Measurements from ENCODE around the gene CES5A.
"Not testable (repeated sequence)": the region's sequence is repeated elsewhere in the genome, so short reads cannot be mapped to it uniquely, and the experiment has no call there.

The CES5A gene

DNA sequence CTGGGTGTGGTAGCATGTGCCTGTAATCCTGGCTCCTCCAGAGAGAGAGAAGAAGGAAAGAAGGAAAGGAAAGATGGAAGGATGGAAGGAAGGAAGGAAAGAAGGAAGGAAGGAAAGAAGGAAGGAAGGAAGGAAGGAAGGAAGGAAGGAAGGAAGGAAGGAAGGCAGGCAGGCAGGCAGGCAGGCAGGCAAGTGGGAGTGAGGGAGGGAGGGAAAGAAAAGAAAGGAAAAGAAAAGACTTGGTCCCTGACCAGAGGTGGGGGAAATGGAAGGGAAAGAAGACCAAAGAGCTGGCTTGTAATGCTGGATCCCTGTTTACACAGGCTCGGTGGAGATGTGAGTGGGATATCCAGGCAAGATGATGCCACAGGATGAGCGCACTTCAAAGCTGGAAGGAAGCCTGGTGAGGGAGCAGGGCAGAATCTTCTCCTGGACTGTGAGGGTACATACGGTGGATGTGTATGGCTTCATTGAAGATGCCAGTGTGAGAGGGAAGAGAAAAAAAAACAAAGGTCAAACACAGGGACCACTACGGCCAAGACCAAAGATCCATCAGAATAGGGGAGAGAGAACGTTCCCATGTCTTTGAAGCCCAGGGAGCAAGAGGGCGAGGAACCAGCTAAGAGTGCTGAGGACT, 44.4 kb downstream of the CES5A start:
- no peak for DNase-seq (ENCODE audit: low read depth in 3 of 3, low spot score in 1 of 3)

DNA sequence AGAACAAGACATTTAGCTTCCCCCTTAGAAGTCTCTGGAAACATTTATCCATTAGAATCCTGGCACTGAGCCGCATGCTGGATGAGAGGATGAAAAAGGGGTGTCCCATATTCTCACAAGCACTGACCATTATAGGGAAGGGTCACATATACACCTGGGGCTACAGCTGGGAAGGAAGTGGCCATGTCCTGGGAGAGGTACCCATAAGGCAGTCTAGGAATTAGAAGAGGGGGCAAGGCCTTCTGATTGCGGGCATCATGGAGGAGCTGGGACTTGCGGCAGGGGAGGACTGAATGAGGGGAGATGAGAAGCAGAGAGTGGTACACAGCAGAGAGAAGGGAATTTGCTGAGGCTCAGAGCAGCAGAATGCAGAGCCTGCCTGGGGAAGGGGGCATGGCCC, 45.9 kb downstream of the CES5A start:
- not testable (repeated sequence) for DNase-seq (ENCODE audit: low read depth in 3 of 3, low spot score in 1 of 3)

DNA sequence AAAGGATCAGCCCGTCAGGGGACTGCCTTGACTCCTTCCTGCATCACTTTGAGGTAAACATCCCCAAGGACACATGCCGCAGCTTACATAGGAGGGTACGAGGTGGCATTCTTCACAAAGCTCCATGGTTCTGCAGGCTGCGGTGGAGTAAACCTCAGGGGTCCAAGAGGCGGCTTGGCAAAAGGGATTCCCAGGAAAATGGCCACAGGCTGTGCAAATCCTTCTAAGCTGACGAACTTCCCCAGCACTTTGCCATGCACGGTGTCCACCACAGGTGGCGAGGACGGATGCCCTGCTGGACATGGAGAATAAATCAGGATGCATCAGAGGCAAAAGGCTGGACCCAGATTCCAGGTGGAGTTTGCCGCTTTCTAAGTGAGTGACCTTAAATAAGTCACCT, 46.5 kb downstream of the CES5A start:
- no peak for DNase-seq (ENCODE audit: low read depth in 3 of 3, low spot score in 1 of 3)

DNA sequence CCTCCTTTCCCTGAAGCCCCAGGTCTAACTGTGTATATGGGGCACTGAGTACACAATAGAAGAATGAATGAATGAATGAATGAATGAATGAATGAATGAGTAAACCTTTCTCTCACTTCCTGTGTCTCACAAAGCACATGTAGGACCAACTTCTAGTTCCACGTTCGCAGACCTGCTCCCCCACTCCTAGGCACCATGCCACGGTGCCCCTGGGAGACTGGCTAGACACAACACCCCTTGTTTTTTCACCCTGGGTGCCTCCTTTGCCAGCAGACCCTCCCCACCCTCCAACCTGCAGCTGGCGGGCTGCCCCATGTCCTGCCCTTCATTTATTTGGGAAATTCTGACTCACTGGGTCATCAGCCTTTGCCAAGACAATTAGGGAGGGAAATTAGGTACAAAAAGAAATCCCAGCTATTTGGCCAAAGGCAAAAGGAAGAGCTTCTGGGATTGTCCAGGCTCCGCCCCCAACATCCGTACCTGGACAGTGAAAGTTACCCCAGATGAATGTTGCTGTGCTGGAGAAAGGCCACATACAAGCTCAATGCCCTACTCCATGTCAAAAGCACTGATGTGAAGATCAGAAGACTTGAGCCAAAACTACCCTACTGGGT, 50.0 kb downstream of the CES5A start:
- no peak for DNase-seq (ENCODE audit: low read depth in 3 of 3, low spot score in 1 of 3)

DNA sequence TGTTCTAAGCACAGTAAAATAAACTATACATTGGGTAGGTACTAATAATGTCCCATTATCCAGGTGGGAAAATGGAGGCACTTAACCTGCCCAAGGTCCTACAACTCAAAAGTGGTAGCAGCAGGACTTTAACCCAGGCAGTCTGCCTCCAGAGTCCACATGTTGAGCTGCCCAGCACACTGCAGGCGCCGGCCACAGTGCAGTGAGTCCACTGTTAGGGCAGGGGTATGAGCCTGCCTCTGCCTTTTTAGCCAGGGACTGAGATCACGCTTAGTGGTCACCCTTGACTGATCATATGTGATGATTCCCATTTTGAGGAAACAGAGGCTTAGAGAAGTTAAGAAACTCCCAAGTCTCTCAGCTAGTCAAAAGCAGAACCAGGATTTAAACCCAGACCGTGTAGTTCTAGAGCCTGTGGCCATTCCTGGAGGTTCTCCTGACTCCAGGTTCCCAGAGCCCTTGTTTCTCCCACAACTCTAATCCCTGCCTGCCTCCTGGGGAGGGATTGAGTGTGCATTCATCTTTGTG, 50.6 kb downstream of the CES5A start:
- no peak for DNase-seq (ENCODE audit: low read depth in 3 of 3, low spot score in 1 of 3)

DNA sequence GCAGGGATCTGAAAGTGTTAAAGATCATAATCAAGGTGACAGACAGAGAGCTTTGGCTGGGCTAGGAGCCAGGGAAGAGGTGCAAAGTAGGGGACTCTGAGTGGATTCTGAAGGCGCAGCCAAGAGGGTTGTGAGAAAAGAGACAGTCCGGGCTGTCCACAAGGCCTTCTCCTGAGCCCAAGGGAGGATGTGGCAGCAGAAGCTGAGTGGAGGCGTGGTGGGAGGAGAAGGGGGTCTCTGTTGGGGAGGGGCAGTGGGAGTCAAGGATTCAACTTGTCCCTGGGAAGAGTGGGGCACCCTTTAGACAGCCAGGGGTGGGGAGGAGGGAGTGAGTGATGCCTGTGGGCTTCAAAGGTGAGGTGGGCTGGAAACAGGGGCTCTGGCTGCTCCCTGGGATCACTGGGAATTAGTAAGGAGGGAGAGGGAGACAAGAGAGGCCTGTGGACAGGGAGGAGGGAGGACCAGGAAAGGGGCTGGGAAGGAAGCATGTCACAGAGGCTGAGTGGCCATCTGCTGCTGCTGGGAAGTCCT, 52.8 kb downstream of the CES5A start:
- DNase-seq (ENCODE audit: low read depth in 3 of 3, low spot score in 1 of 3), result no peak

DNA sequence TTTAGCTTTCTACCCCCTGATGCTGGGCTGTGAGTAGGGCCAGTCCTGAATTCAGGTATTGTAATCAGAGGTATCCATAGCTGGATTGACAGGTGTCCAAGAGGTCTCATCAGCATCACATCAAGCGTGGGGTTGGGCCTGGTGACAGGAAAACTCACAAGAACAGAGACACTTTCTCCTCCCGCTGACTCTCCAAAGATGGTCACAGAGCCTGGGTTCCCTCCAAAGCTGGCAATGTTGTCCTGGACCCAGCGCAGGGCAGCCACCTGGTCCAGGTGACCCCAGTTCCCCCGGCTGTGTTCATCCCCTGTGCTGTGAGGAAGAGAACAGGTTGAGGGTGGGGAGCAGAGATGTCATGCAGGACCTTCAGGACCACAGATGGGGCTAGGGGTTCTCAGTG, 54.0 kb downstream of the CES5A start:
- DNase-seq (ENCODE audit: low read depth in 3 of 3, low spot score in 1 of 3), result no peak

DNA sequence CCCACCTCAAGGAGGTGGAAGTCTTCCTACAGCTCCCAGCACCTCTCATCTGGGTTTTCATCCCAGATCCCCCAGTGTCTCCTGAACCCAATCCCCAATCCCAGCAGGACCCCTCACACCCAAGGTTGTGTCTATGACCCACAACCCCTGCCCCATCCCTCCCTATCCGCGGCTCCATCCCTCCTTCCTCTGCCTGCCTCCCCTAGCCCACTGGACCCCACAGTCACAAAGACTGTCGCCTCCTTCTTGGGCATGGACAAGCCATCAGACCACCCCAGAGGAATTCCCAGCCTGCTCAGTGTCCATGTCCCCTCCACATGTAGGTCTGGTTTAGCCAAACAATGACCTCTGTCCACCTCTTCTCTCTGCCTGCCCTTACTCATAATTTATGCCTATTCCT, 54.6 kb downstream of the CES5A start:
- DNase-seq (ENCODE audit: low read depth in 3 of 3, low spot score in 1 of 3), result no peak

DNA sequence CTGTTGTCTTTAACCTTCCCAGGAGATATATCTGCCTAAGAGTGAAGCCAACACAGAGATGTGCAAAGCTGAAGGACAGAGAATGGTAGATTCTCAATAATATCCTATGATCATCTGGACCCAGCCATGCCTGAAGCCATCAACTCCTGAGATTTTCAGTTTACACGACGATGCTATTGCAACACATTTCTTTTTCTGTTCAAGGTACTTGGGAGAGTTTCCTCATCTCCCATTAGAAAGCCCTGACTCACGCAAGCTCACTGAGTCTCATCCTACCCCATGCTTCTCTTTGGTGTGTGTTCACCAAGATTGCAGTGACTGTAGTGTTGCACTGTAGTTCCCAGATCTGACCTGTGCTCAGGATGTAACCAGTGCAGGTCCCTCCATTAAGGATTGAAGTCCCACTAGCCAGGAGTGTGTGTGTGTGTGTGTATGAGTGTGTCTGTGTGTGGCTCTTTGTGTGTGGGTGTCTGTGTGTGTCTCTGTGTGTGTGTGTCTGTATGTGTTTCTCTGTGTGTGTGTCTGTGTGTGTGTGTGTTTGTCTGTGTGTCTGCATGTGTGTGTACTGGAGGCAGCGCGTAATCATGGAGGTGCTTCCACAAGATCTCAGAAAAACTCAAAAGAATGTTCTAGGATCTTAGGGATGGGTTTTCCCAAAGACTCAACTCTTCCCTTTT, 57.8 kb downstream of the CES5A start:
- no peak for DNase-seq (ENCODE audit: low read depth in 3 of 3, low spot score in 1 of 3)

DNA sequence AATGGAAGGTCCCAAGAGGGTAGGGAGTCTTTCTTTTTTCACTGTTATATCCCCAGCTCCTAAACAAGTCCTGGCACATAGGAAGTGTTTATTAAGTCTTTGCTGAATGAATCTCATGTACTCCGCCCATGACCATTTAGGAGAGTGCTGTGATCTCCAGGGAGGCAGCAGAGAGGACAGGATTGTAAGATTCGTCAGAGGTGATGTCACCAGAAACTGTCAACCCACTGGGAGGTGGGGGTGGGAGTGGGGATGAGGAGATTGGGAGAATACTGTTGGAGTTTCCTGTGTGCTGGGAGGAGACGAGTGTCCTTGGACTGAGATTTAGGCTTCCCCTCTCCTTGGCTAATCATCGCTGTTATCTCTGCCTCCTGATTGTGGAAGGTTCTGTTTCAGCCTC, 59.0 kb downstream of the CES5A start:
- not testable (repeated sequence) for DNase-seq (ENCODE audit: low read depth in 3 of 3, low spot score in 1 of 3)

DNA sequence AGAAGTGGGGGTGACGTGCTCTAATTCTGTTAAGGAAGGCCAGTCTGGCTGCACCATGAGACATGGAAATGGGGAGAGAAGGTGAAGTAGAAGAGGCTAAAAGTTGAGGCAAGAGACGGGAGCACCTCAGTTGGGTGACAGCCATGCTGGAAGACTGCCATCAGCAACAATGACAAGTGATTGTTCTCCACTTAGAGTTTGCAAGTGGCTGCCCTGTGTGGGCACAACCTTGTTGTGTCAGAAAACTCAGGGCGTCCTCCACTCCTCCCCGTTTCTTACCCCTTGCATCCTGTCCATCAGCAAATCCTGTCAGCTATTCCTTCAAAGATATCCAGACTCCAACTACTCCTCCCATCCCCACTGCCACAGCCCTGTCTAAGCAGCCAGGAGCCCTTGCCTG, 59.9 kb downstream of the CES5A start:
- DNase-seq (ENCODE audit: low read depth in 3 of 3, low spot score in 1 of 3), result no peak

DNA sequence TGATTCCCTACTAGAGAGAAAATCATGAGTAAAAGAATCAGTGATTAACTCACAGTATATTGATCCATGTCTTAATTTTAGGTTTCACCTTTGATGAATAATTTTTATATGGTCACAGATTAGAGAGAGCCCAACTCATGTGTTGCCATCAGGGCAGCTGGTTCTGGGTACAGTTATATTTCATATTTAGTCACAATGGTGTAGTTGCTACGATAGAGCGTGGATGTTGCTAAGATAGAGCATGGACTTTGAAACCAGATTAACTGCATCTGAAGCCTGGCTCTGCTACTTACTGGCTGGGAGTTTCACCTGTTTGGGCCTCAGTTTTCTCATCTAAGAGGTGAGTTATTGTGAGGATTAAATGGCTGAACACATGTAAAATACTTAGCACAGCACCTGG, 61.0 kb downstream of the CES5A start:
- not testable (repeated sequence) for DNase-seq (ENCODE audit: low read depth in 3 of 3, low spot score in 1 of 3)

DNA sequence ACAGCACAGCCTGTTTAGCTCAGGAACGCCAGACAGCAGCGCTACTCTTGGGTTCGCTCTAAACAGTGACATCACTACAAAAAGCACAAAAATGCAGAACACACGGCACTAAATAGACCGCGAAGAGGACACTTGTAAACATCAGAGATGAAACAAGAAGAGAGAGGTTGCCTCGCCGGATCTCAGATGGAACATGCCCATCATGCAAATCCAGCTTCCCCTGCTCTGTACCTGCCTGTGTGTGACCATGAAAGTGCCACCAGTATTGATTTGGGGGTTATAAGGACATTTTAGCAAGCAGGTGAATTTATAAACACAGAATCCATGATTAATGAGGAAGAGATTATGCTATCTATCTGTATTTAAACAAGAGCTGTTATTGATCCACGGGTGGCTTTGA, 61.4 kb downstream of the CES5A start:
- not testable (repeated sequence) for DNase-seq (ENCODE audit: low read depth in 3 of 3, low spot score in 1 of 3)

DNA sequence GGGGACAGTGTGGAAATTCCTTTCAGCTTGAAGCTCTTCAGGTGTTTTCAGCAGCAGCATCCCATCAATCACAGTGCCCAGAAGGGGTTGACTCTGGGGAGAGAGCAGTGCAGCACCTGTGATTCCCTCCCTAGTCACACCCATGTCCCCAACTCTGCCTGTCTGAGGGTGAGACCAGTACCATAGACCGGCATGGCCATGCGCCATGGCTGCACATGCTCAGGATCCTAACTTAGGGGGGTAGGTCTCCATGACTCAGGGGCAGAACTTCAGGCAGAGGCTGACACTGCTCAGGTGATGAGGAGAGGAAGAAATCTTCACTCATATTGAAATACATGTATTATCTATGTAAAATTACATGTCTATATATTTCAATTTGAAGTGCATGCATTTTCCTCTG, 62.2 kb downstream of the CES5A start:
- no peak for DNase-seq (ENCODE audit: low read depth in 3 of 3, low spot score in 1 of 3)

DNA sequence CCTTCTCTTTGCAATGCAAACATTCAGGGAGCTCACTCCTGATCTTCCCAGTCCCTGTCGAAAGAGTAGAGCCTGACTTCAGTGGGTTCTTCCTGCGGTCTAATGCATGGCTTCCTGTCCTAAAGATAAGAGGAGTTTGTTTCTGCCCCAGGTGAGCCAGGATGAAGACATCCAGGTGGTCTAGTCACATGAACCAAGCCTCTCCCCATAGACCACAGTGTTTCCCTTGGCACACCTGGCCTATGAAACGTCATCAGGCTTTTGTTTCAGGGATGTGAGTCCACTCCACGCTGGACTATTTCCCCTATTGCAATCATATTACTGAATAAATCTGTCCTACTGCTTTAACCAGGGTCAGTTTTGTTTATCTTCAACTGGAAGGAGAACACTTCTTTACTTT, 63.4 kb downstream of the CES5A start:
- DNase-seq (ENCODE audit: low read depth in 3 of 3, low spot score in 1 of 3), result no peak

DNA sequence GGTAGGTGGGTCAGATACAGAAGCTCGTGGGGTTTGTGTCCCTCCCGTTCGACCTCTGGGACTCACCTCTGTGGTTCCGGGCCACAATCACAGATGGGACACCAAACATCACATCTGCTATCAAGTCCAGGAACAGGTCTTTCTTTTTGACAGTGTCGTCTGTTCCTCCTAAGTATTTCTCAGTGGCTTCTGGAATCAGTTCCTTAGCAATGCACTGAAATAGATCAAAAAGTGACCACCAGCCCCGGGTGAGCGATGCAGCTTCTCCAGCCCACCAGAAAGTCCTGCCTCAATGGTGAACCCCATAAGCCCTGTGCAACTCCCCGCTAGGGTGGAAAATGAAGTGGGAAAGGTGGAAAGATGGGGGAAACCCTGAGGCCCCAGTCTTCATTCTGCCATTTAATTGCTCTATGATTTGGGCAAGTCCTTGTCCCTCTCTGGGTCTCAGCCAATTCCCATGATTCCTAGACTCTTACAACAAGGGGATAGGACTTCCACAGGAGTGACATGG, 64.7 kb downstream of the CES5A start:
- DNase-seq (ENCODE audit: low read depth in 3 of 3, low spot score in 1 of 3), result no peak

DNA sequence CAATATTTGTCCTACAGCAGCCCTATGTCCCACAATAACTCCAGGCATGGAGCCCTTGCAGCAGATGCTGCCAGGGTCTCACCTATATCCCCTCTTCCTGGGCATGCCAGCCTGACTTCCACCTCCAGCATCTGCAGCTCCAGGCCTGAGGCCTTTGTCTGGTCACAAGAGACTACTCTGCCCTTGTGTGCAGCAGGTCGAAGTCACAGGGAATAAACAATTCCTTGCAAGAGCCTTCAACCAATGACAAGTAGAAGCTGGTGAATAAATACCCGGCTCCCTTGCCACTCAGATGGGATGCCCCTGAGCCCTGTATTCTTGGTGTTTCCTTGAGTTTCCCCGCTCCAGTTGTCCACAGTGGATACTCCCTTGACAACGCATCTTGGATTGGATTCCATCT, 65.3 kb downstream of the CES5A start:
- DNase-seq (ENCODE audit: low read depth in 3 of 3, low spot score in 1 of 3), result no peak

DNA sequence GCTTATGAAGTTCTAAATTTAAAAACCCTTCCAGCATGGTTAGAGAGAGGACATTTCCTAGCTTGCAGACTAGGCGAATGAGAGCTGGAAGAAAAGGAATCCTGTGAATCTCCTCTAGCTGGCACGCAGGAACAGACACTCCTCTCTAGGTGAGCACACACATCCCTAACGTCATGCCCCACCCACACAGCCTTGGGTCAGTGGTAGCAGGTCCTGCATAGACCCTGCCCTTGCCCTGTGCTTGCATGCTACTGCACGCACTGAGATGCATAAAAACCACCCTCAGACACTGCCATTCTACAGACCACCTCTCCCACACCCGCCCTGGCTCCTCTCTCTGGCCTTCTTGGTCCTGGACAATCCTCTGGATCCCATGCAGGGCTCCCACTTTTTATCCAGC, 65.8 kb downstream of the CES5A start:
- no peak for DNase-seq (ENCODE audit: low read depth in 3 of 3, low spot score in 1 of 3)

DNA sequence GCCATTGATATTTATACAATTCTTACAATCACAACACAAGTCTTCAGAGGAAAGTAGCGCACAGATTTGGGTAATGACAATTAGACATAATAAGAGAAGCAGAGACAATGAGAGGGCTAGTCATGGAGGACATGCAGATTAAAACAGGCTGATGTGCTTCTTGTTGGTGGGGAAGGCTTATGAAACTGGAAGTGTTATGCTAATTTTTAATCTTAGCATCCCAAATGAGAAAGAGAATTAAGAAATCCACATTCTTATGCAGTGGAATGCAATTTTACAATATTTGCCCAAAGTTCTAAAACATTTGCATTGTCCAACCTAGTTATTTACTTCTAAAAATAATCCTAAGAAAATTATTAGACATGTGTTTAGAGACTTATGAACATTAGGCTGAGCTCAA, 66.9 kb downstream of the CES5A start:
- DNase-seq (ENCODE audit: low read depth in 3 of 3, low spot score in 1 of 3), result not testable (repeated sequence)

DNA sequence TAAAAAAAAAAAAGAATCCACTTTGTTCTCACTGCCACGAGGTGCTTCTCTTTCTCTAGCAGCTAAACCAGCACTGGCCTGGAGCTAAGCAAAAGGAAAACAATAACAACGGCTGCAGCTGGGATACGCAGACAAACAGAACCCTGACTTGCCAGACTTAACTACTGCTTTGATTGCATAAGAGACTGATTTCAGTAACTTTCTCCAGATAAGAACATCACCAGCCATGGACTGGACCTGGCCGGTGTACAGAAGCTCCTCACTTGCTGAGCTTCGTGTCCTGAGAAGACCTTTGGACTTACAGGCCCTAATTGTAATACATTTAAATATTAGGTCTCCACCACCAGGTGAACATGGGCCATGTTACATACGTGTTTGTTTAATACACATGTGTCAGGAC, 70.1 kb downstream of the CES5A start:
- not testable (repeated sequence) for DNase-seq (ENCODE audit: low read depth in 3 of 3, low spot score in 1 of 3)

DNA sequence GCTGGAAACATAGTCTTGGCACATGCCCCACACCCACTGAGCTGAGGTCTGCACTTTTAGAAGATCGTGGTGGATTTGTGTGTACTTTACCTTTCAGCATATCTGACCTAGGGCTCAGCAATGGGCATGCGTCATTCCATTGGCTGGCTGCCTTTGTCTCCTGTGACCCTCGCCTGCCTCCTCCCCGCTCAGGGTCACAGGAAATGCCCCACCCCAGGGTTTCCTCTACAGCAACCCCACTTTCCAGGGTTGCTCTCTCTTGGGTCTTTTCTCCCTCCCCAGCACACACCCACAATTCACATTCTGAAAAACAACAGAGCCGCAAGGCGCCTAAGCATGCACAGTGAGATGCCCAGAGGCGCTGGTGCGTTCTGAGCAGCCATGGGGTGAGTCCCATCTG, 71.5 kb downstream of the CES5A start:
- DNase-seq (ENCODE audit: low read depth in 3 of 3, low spot score in 1 of 3), result not testable (repeated sequence)

Measured in stimulated activated CD4-positive, alpha-beta T cell treated with anti-CD3 and anti-CD28 coated beads, TNF-alpha, amount 100 ng/mL, for 1 hour (primary cell).